Left ventricle myocardium inferior (tissue), 1 donor: Measurements from ENCODE around the gene CSNK2A2. TPM values are rescaled to one million over a fixed set of nuclear protein-coding genes. Genes with fewer than 3 reads are reported as not detected.

ENCODE experiments used
- DNase-seq: peaks from one replicate; pipeline ENCODE4 v3.0.0-alpha.2; 2020
- H3K27ac ChIP-seq: fragments of 200-600 bp; replicated peaks from 2 replicates; pipeline ENCODE4 v1.8.0; 2021
- H3K27me3 ChIP-seq: fragments of 200-600 bp; 2 replicates; pipeline ENCODE4 v1.8.0; 2021; ENCODE audit warnings: low read depth
- H3K36me3 ChIP-seq: fragments of 200-600 bp; 2 replicates; pipeline ENCODE4 v1.8.0; 2021
- H3K4me1 ChIP-seq: fragments of 200-600 bp; 2 replicates; pipeline ENCODE4 v1.8.0; 2021
- H3K4me3 ChIP-seq: fragments of 200-600 bp; 2 replicates; pipeline ENCODE4 v1.8.0; 2021; ENCODE audit warnings: mild to moderate bottlenecking, moderate library complexity
- H3K9me3 ChIP-seq: fragments of 200-600 bp; replicated peaks from 2 replicates; pipeline ENCODE4 v1.8.0; 2021
- intact Hi-C: fragments of 100-400 bp; cut with micrococcal nuclease; formaldehyde crosslinking; loops from one replicate; pipeline ENCODE4 v1.11.0; 2022
- total RNA-seq: library from RNA; stranded (reverse); fragmentation: NEBNext Ultra II Directional; extraction: Animal tissue kit (Norgen Biotek cat#: 25700); gene quantifications from one replicate; pipeline ENCODE4 v1.2.1, GENCODE V29; 2021
- TF ChIP-seq, protein P1 (sequence below): fragments of 200-600 bp; IDR thresholded peaks from 2 replicates; pipeline ENCODE4 v1.8.0; 2021; ENCODE audit warnings: antibody characterized with exemption, mild to moderate bottlenecking, borderline replicate concordance
- donor health status: DM: no; HTN: yes; CAD: no; lungs with severe emphysema.

CSNK2A2 gene
- total RNA-seq, 1 donor from 2014 or later = 31.5 TPM

DNA sequence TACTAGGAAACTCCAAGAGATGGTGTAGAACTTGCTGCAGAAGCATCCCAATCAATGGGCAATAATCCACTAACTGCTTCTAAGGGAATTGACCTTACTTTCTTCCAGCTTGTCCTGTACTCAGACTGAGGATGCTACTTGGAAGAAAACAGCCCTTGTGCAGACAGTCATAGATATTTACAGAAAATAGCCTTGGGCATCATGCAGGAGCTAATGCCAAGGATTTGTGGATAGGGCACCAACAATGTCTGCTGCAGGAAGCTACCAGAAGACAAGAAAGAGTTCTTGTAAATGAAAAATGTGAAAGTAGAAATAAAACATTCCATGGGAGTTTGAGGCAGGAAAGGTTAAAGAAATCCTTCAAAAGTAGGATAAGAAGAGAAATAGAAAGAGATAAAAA, 21.5 kb upstream of the CSNK2A2 start:
- Histone ChIP-seq H3K4me3 (no peak overlapping the region), H3K27me3 (peaks cover 33% of the 10 kb centered on the region), H3K27ac (no peak overlapping the region), H3K4me1 (no peaks in the 10 kb centered on the region), H3K36me3 (no peaks in the 10 kb centered on the region), H3K9me3 (peaks cover 5% of the 10 kb centered on the region)
- TF ChIP-seq, protein P1, sequence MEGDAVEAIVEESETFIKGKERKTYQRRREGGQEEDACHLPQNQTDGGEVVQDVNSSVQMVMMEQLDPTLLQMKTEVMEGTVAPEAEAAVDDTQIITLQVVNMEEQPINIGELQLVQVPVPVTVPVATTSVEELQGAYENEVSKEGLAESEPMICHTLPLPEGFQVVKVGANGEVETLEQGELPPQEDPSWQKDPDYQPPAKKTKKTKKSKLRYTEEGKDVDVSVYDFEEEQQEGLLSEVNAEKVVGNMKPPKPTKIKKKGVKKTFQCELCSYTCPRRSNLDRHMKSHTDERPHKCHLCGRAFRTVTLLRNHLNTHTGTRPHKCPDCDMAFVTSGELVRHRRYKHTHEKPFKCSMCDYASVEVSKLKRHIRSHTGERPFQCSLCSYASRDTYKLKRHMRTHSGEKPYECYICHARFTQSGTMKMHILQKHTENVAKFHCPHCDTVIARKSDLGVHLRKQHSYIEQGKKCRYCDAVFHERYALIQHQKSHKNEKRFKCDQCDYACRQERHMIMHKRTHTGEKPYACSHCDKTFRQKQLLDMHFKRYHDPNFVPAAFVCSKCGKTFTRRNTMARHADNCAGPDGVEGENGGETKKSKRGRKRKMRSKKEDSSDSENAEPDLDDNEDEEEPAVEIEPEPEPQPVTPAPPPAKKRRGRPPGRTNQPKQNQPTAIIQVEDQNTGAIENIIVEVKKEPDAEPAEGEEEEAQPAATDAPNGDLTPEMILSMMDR = no peak
- intact Hi-C loops = no loop called here
- no peak for DNase-seq

DNA sequence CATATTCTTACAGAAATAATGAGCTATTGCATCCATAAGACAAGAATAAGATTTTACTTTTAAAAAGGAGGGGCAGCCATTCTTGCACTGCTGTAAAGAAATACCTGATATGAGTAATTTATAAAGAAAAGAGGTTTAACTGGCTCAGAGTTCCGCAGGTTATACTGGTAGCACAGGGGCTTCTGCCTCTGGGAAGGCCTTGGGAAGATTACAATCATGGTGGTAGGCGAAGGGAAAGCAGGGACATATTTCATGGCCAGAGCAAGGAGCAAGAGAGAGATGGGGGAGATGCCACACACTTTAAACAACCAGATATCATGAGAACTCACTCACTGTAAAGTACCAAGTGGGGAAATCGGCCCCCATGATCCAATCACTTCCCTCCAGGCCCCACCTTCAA, 20.9 kb upstream of the CSNK2A2 start:
- Histone ChIP-seq H3K27ac (no peak overlapping the region), H3K36me3 (no peaks in the 10 kb centered on the region), H3K4me1 (no peaks in the 10 kb centered on the region), H3K9me3 (peaks cover 5% of the 10 kb centered on the region), H3K4me3 (no peak overlapping the region), H3K27me3 (peaks cover 32% of the 10 kb centered on the region)
- intact Hi-C loops = no loop called here
- TF ChIP-seq, protein P1 = no peak
- no peak for DNase-seq

DNA sequence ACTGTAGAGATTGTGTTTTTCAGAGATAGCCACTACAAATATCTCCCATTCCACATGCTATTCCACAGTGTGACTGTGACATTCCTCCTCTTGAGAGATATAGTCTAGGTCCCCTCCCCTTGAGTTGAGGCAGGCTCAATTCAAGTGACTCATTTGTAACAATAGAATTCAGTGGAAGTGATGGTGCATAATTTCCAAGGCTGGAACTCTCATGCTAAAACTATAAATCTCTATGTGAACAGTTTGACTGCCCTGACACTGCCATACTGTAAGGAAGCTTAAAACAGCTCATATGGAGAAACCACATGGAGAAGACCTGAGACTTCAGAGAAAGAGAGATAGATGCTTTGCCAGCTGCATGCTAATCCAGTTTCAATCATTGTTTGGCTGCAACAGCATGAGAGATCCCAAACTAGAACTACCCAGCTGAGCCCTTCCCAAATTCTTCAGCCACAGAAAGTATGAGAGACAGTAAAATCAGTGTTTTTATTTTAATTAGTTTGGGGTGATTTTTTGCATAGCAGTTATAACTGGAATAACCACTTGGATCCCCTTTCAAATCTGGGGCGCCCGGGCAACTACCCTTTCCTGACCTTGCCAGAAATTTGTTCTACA, 19.5 kb upstream of the CSNK2A2 start:
- intact Hi-C loops = no loop called here
- TF ChIP-seq, protein P1 = no peak
- no peak overlapping the region for H3K27ac ChIP-seq
- H3K27me3 ChIP-seq = peaks cover 27% of the 10 kb centered on the region
- no peaks in the 10 kb centered on the region for H3K4me1 ChIP-seq
- H3K36me3 ChIP-seq = no peaks in the 10 kb centered on the region
- no peak for DNase-seq
- H3K4me3 ChIP-seq = no peak overlapping the region
- H3K9me3 ChIP-seq = peaks cover 5% of the 10 kb centered on the region

DNA sequence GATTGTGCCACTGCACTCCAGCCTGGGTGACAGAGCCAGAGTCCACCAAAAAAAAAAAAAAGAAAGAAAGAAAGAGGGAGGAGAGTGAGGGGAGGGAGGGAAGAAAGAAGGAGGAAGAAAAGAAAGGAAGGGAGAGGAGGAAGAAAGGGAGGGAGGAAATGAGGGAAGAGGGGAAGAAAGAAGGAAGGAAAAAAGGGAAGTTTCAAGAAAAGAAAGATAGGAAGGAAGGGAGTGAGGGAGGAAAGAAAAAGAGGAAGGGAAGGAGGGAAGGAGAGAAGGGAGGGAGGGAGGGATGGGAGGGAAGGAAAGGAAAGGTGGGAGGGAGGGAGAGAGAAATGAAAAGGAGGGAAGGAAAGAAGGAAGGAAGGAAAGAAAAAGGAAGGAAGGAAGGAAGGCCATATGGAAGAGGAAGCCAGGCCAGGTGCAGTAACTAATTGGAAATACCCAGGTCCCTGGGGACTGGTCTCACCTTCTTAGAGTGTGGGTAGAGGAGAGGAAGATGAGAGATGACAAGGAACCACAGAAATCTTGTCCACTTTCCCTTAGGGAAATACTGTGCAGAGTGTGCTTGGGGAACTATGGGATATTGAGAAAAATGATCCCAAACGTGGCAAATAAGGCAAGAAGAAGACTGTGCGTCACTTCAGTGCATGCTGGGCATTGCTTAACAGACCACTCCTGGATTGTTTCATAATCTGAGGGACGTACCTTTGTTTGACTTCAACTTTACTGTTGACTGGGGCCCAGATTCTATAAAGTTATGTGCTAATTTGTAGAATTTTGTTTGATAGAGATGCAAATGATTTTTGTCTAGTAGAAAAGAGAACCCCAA, 15.1 kb upstream of the CSNK2A2 start:
- DNase-seq = no peak
- H3K27me3 ChIP-seq = peaks cover 27% of the 10 kb centered on the region
- H3K4me3 ChIP-seq = no peak overlapping the region
- no peaks in the 10 kb centered on the region for H3K36me3 ChIP-seq
- H3K27ac ChIP-seq = no peak overlapping the region
- TF ChIP-seq, protein P1 = no peak
- intact Hi-C loops = no loop called here
- H3K4me1 ChIP-seq = no peaks in the 10 kb centered on the region
- H3K9me3 ChIP-seq = no peaks in the 10 kb centered on the region

DNA sequence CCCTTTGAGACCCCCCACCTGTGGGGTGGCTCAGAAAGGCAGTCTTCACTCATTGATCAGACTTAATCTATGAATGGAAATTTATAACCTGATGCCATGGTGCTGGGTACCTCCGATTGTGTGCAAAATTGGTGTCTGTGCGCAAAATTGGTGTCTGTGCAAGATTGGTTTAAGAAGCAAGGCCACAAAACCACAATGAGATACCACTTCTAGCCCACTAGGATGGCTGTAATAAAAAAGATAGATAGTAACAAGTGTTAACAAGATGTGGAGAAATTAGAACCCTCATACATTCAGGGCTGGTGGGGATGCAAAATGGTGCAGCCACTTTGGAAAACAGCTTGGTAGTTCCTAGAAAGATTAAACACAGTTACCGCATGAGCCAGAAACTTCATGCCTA, 13.9 kb upstream of the CSNK2A2 start:
- H3K27me3 ChIP-seq = peaks cover 26% of the 10 kb centered on the region
- no peaks in the 10 kb centered on the region for H3K9me3 ChIP-seq
- no peak overlapping the region for H3K4me3 ChIP-seq
- H3K4me1 ChIP-seq = no peaks in the 10 kb centered on the region
- H3K27ac ChIP-seq = no peak overlapping the region
- intact Hi-C loops = no loop called here
- DNase-seq = no peak
- no peaks in the 10 kb centered on the region for H3K36me3 ChIP-seq
- TF ChIP-seq, protein P1 = no peak
